H1 (cell line): ENCODE results near the gene DENND4B. TPM values are rescaled to one million over a fixed set of nuclear protein-coding genes. Genes with fewer than 3 reads are reported as not detected.

Experiments
- CTCF ChIA-PET: fragments of 300-600 bp; sonication (Branson Sonifier 250); formaldehyde crosslinking; loops from one replicate; lab custom pipeline; 2021; ENCODE audit not compliant: partially characterized antibody; lab: Charles Lee
- POLR2A ChIA-PET: fragments of 300-600 bp; sonication (Branson Sonifier 250); formaldehyde crosslinking; loops from one replicate; lab custom pipeline; 2021; ENCODE audit warnings: inconsistent platforms; ENCODE audit not compliant: partially characterized antibody; lab: Charles Lee
- DNase-seq, 2 experiments: peaks; one replicate each; pipeline versions ENCODE4 v3.0.0 to v3.0.0-alpha.2; 2010 to 2022; ENCODE audit warnings: low spot score in 2 of 2, low read depth in 1 of 2, mixed read lengths in 1 of 2
- FAIRE-seq: peaks from 2 replicates; lab custom pipeline; 2011; peaks lifted over from hg19 to GRCh38; lab: Jason Lieb, UNC
- H2AFZ ChIP-seq: 2 replicates; pipeline ENCODE4 v1.8.1; 2012; ENCODE audit warnings: low read length, inconsistent platforms
- H2AK5ac ChIP-seq: 2 replicates; pipeline ENCODE4 v1.6.1; 2013; ENCODE audit warnings: low read depth, low read length
- H2BK120ac ChIP-seq: replicated peaks from 2 replicates; pipeline ENCODE3; 2013; ENCODE audit warnings: low read depth, low read length, inconsistent platforms
- H2BK12ac ChIP-seq: 2 replicates; pipeline ENCODE4 v1.6.1; 2013; ENCODE audit warnings: low read depth, low read length
- H2BK15ac ChIP-seq: 2 replicates; pipeline ENCODE4 v1.6.1; 2013; ENCODE audit warnings: low read length
- H2BK20ac ChIP-seq: 2 replicates; pipeline ENCODE4 v1.6.1; 2013; ENCODE audit warnings: low read length
- H2BK5ac ChIP-seq: 2 replicates; pipeline ENCODE4 v1.6.1; 2013; ENCODE audit warnings: low read depth, low read length
- H3K14ac ChIP-seq: 2 replicates; pipeline ENCODE4 v1.6.1; 2013; ENCODE audit warnings: inconsistent platforms; ENCODE audit not compliant: insufficient read length
- H3K18ac ChIP-seq: 2 replicates; pipeline ENCODE4 v1.6.1; 2013; ENCODE audit warnings: low read length; ENCODE audit errors: extremely low read depth
- H3K23ac ChIP-seq: 2 replicates; pipeline ENCODE4 v1.6.1; 2013; ENCODE audit warnings: inconsistent platforms; ENCODE audit not compliant: insufficient read length
- H3K23me2 ChIP-seq: 2 replicates; pipeline ENCODE4 v1.6.1; 2013; ENCODE audit warnings: low read depth, low read length
- H3K27ac ChIP-seq: 2 replicates; pipeline ENCODE4 v1.6.1; 2011; ENCODE audit warnings: low read depth, low read length, inconsistent platforms
- H3K27me3 ChIP-seq, 4 experiments: replicated peaks in 1 of 4; 1 replicate in 1 of 4; 2 replicates in 3 of 4; pipeline versions ENCODE4 v1.6.1 to v1.8.1; 2011 to 2013; ENCODE audit warnings: low read length in 3 of 4, mild to moderate bottlenecking in 3 of 4, inconsistent platforms in 2 of 4, mixed read lengths in 2 of 4, moderate library complexity in 1 of 4; ENCODE audit not compliant: control insufficient read depth in 3 of 4, insufficient read depth in 3 of 4; ENCODE audit errors: extremely low read depth in 1 of 4
- H3K36me3 ChIP-seq, 4 experiments: 2 replicates each; pipeline versions ENCODE4 v1.6.1 to v1.8.1; 2011 to 2013; ENCODE audit warnings: mild to moderate bottlenecking in 4 of 4, low read length in 3 of 4, moderate library complexity in 2 of 4, control low read depth in 1 of 4, inconsistent platforms in 1 of 4; ENCODE audit not compliant: insufficient read depth in 4 of 4, control insufficient read depth in 2 of 4
- H3K4ac ChIP-seq: replicated peaks from 2 replicates; pipeline ENCODE3; 2013; ENCODE audit warnings: low read length, low read depth, mixed read lengths, inconsistent platforms; ENCODE audit not compliant: insufficient read length
- H3K4me1 ChIP-seq, 4 experiments: replicated peaks in 1 of 4; 1 replicate in 1 of 4; 2 replicates in 3 of 4; pipeline versions ENCODE4 v1.6.1 to v1.8.1; 2011 to 2013; ENCODE audit warnings: low read length in 3 of 4, inconsistent platforms in 2 of 4, mixed read lengths in 1 of 4; ENCODE audit not compliant: insufficient read depth in 4 of 4, control insufficient read depth in 3 of 4
- H3K4me2 ChIP-seq, 2 experiments: 2 replicates each; pipeline versions ENCODE4 v1.6.1 to v1.8.1; 2011 to 2013; ENCODE audit warnings: low read depth in 2 of 2, low read length in 2 of 2, control low read depth in 1 of 2, inconsistent platforms in 1 of 2, mild to moderate bottlenecking in 1 of 2; ENCODE audit not compliant: insufficient read depth in 1 of 2
- H3K4me3 ChIP-seq, 4 experiments: fragments of 200-600, 300-600 bp in 1 of 4; sonication (generic), shearing (Covaris generic), sonication (Bioruptor Twin) in 1 of 4; 2 replicates each; pipeline versions ENCODE4 v1.5.1 to v1.8.1; 2011 to 2016; ENCODE audit warnings: low read length in 4 of 4, low read depth in 3 of 4, control low read depth in 2 of 4, inconsistent platforms in 2 of 4, mild to moderate bottlenecking in 2 of 4, mixed read lengths in 1 of 4, moderate library complexity in 1 of 4; ENCODE audit not compliant: insufficient read depth in 2 of 4; ENCODE audit errors: extremely low read depth in 1 of 4
- H3K56ac ChIP-seq: replicated peaks from 2 replicates; pipeline ENCODE3; 2013; ENCODE audit warnings: low read depth, mild to moderate bottlenecking, mixed read lengths, low read length, inconsistent platforms; ENCODE audit not compliant: insufficient read length
- H3K79me1 ChIP-seq: 2 replicates; pipeline ENCODE4 v1.6.1; 2013; ENCODE audit warnings: low read depth, low read length, control low read depth
- H3K79me2 ChIP-seq, 2 experiments: 2 replicates each; pipeline versions ENCODE4 v1.6.1 to v1.8.1; 2012 to 2013; ENCODE audit warnings: low read length in 2 of 2, mild to moderate bottlenecking in 2 of 2, inconsistent platforms in 1 of 2; ENCODE audit not compliant: insufficient read depth in 2 of 2, control insufficient read depth in 1 of 2
- H3K9ac ChIP-seq, 4 experiments: replicated peaks in 1 of 4; 1 replicate in 1 of 4; 2 replicates in 3 of 4; pipeline versions ENCODE4 v1.6.1 to v1.8.1; 2011 to 2013; ENCODE audit warnings: low read depth in 3 of 4, low read length in 3 of 4, control low read depth in 2 of 4, mild to moderate bottlenecking in 2 of 4, moderate library complexity in 2 of 4, inconsistent platforms in 1 of 4; ENCODE audit errors: extremely low read depth in 1 of 4
- H3K9me3 ChIP-seq, 2 experiments: 2 replicates each; pipeline versions ENCODE4 v1.6.1 to v1.8.1; 2012 to 2013; ENCODE audit warnings: mild to moderate bottlenecking in 2 of 2, moderate library complexity in 2 of 2, control low read depth in 1 of 2, inconsistent platforms in 1 of 2, low read depth in 1 of 2, low read length in 1 of 2, mixed read lengths in 1 of 2; ENCODE audit not compliant: insufficient read depth in 2 of 2
- H4K20me1 ChIP-seq, 2 experiments: replicated peaks in 1 of 2; 2 replicates each; pipeline versions ENCODE3 to v1.8.1; 2011 to 2013; ENCODE audit warnings: inconsistent platforms in 2 of 2, low read length in 2 of 2, mild to moderate bottlenecking in 1 of 2; ENCODE audit not compliant: insufficient read depth in 2 of 2, control insufficient read depth in 1 of 2
- H4K5ac ChIP-seq: 2 replicates; pipeline ENCODE4 v1.6.1; 2013; ENCODE audit warnings: low read length, low read depth, mixed read lengths, inconsistent platforms; ENCODE audit not compliant: insufficient read length
- H4K8ac ChIP-seq: 2 replicates; pipeline ENCODE4 v1.8.0; 2013; ENCODE audit warnings: mild to moderate bottlenecking, moderate library complexity, low read length, inconsistent platforms; ENCODE audit not compliant: insufficient read depth; ENCODE audit errors: extremely low read depth
- H4K91ac ChIP-seq: replicated peaks from 2 replicates; pipeline ENCODE3; 2013; ENCODE audit warnings: low read length, mixed read lengths, inconsistent platforms; ENCODE audit not compliant: insufficient read length
- CREB1 ChIP-seq: IDR thresholded peaks from 2 replicates; pipeline ENCODE4 v1.6.1; 2012; ENCODE audit warnings: inconsistent platforms
- EP300 ChIP-seq, 2 experiments: IDR thresholded peaks; 1 replicate in 1 of 2; 2 replicates in 1 of 2; pipeline ENCODE4 v1.6.1; 2011 to 2012; ENCODE audit warnings: low read depth in 2 of 2, low read length in 2 of 2, mild to moderate bottlenecking in 2 of 2, borderline replicate concordance in 1 of 2, inconsistent platforms in 1 of 2, moderate library complexity in 1 of 2
- FOSL1 ChIP-seq: IDR thresholded peaks from 2 replicates; pipeline ENCODE4 v1.6.1; 2011; ENCODE audit warnings: mild to moderate bottlenecking, low read depth, low read length, moderate library complexity; ENCODE audit not compliant: insufficient read depth
- NRF1 ChIP-seq: IDR thresholded peaks from 2 replicates; pipeline ENCODE4 v1.6.1; 2011; ENCODE audit warnings: mild to moderate bottlenecking, low read depth, low read length, improper control_type of control experiment
- RAD21 ChIP-seq, 2 experiments: IDR thresholded peaks in 1 of 2; conservative IDR thresholded peaks in 1 of 2; 2 replicates each; pipeline ENCODE4 v1.6.1; 2011; ENCODE audit warnings: low read depth in 2 of 2, low read length in 2 of 2, improper control_type of control experiment in 1 of 2, inconsistent platforms in 1 of 2, mild to moderate bottlenecking in 1 of 2, moderate library complexity in 1 of 2
- RFX5 ChIP-seq: IDR thresholded peaks from 2 replicates; pipeline ENCODE4 v1.6.1; 2011; ENCODE audit warnings: low read depth, low read length, improper control_type of control experiment, borderline replicate concordance
- RXRA ChIP-seq: IDR thresholded peaks from 2 replicates; pipeline ENCODE4 v1.6.1; 2011; ENCODE audit warnings: low read depth, mild to moderate bottlenecking, low read length, moderate library complexity; ENCODE audit not compliant: insufficient read depth
- SIN3A ChIP-seq, 2 experiments: IDR thresholded peaks in 1 of 2; conservative IDR thresholded peaks in 1 of 2; 2 replicates each; pipeline ENCODE4 v1.6.1; 2011 to 2012; ENCODE audit warnings: low read length in 2 of 2, improper control_type of control experiment in 1 of 2, low read depth in 1 of 2, mild to moderate bottlenecking in 1 of 2
- SP1 ChIP-seq: IDR thresholded peaks from 2 replicates; pipeline ENCODE4 v1.6.1; 2011; ENCODE audit warnings: low read depth, low read length
- TAF7 ChIP-seq: optimal IDR thresholded peaks from 2 replicates; pipeline ENCODE3; 2011; ENCODE audit warnings: low read depth, mild to moderate bottlenecking, inconsistent platforms, low read length, moderate library complexity, borderline replicate concordance
- WGBS, 2 experiments: shearing (Covaris generic) in 1 of 2; methylation state at CpG; one replicate each; pipeline versions ENCODE4 v1.1.6 to v1.1.7; 2013 to 2015; ENCODE audit warnings: low lambda C conversion rate in 2 of 2, mixed read lengths in 2 of 2, inconsistent platforms in 1 of 2, low coverage in 1 of 2, missing lambda C conversion rate in 1 of 2; ENCODE audit not compliant: insufficient replicate concordance in 2 of 2, insufficient coverage in 1 of 2, insufficient read length in 1 of 2; ENCODE audit errors: extremely low coverage in 1 of 2, missing lambda C conversion rate in 1 of 2; 5-methylcytosine and 5-hydroxymethylcytosine counted together
- polyA plus RNA-seq, 7 experiments: library from polyadenylated mRNA; depleted of rRNA in 3 of 7; stranded (reverse) in 5 of 7; unstranded in 2 of 7; fragments of >200 nt in 5 of 7; fragments of 200-250 nt in 2 of 7; gene quantifications; 1 replicate in 5 of 7; 2 replicates in 1 of 7; 4 replicates in 1 of 7; pipeline versions ENCODE4 v1.2.1 to v1.2.3, GENCODE V29; 2011 to 2013; ENCODE audit warnings: missing spikeins in 2 of 7, mixed read lengths in 2 of 7
- total RNA-seq: library from RNA; stranded (reverse); fragmentation: NEBNext Ultra II Directional; extraction: Animal tissue kit (Norgen Biotek cat#: 25700); gene quantifications from 2 replicates; pipeline ENCODE4 v1.2.1, GENCODE V29; 2021
- TF ChIP-seq, protein P1 (sequence below): IDR thresholded peaks from 2 replicates; pipeline ENCODE4 v1.6.1; 2011; ENCODE audit warnings: low read length, improper control_type of control experiment
- TF ChIP-seq, protein P2 (sequence below): IDR thresholded peaks from 2 replicates; pipeline ENCODE4 v1.6.1; 2011; ENCODE audit warnings: low read depth, mild to moderate bottlenecking, low read length; ENCODE audit not compliant: insufficient read depth

Gene DENND4B
- total and polyA plus RNA-seq, 2 of the 8 experiments (the other 6 are each of a cell fraction or from before 2014, with no cell fraction given), result 45.6 to 61.1 TPM

DNA sequence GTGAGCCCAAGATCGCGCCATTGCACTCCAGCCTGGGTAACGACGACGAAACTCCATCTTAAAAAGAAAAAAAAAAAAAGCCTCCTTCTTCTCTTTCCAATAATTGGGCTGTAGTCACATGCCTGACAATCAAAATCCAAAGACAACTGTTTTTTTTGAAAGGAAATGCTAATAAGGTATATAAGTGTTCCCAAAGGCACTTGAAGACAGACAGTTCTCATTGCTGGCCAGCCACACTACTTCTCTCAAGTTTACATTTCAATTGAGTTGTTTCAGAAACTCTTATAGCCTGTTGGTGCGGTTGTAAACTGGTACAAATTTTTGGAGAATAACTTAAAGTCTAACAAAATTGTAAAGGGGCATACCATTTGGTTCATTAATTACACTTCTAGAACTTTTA lies 47.0 kb downstream of the DENND4B start:
- no peak overlapping the region for H4K8ac ChIP-seq
- H2BK20ac ChIP-seq, result no peak overlapping the region
- H3K14ac ChIP-seq, result no peak overlapping the region
- CTCF ChIA-PET, result no interaction called here
- H3K27ac ChIP-seq, result no peak overlapping the region
- no peaks in the 10 kb centered on the region for H3K23me2 ChIP-seq
- H2AK5ac ChIP-seq, result no peak overlapping the region
- no peak overlapping the region for H3K4me3 ChIP-seq
- H2BK5ac ChIP-seq, result no peak overlapping the region
- no peak overlapping the region for H2AFZ ChIP-seq
- no peak overlapping the region for H3K4ac ChIP-seq
- no peaks in the 10 kb centered on the region for H3K27me3 ChIP-seq
- H3K9ac ChIP-seq, result no peak overlapping the region
- no peaks in the 10 kb centered on the region for H3K4me1 ChIP-seq
- no peak for DNase-seq
- H3K23ac ChIP-seq, result no peak overlapping the region
- H3K4me2 ChIP-seq, result no peak overlapping the region
- no peaks in the 10 kb centered on the region for H3K9me3 ChIP-seq
- H2BK15ac ChIP-seq, result no peak overlapping the region
- no peak overlapping the region for H4K5ac ChIP-seq
- H3K79me2 ChIP-seq, result peaks cover 0 to 86% of the 10 kb centered on the region in 2 experiments; a peak in 3 of 4 replicates
- no peak for FAIRE-seq
- H4K20me1 ChIP-seq, result peaks cover 3 to 8% of the 10 kb centered on the region in 2 experiments
- no peak overlapping the region for H3K18ac ChIP-seq
- 91% methylated on average over 6 of the region's 6 CpGs; no CpG with 5 or more reads in 1 of the 2 experiments for WGBS, 2 experiments
- no peak overlapping the region for H2BK12ac ChIP-seq
- H3K36me3 ChIP-seq, result peaks cover 0 to 11% (median 0%) of the 10 kb centered on the region in 4 experiments; a peak in 2 of 8 replicates
- H4K91ac ChIP-seq, result no peak overlapping the region
- no peak overlapping the region for H3K56ac ChIP-seq
- H3K79me1 ChIP-seq, result peaks cover 2% of the 10 kb centered on the region; the same call in 1 of the 2 replicates
- no peak overlapping the region for H2BK120ac ChIP-seq
- POLR2A ChIA-PET, result no interaction called here
- TF ChIP-seq SIN3A (conservative IDR thresholded peaks at IDR 0.05 in 1 of 2, IDR thresholded peaks at IDR 0.05 in 1 of 2; ENCODE audit: low read depth in 1 of 2, low read length in 2 of 2), result no peak
- TF ChIP-seq RFX5, result no peak
- TF ChIP-seq SP1, result no peak
- no peak for TF ChIP-seq TAF7
- TF ChIP-seq RXRA, result no peak
- TF ChIP-seq EP300 (IDR thresholded peaks at IDR 0.05; ENCODE audit: borderline replicate concordance in 1 of 2, low read depth in 2 of 2, low read length in 2 of 2), result no peak
- TF ChIP-seq, protein P1, sequence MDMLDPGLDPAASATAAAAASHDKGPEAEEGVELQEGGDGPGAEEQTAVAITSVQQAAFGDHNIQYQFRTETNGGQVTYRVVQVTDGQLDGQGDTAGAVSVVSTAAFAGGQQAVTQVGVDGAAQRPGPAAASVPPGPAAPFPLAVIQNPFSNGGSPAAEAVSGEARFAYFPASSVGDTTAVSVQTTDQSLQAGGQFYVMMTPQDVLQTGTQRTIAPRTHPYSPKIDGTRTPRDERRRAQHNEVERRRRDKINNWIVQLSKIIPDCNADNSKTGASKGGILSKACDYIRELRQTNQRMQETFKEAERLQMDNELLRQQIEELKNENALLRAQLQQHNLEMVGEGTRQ, result no peak
- no peak for TF ChIP-seq CREB1
- TF ChIP-seq, protein P2, sequence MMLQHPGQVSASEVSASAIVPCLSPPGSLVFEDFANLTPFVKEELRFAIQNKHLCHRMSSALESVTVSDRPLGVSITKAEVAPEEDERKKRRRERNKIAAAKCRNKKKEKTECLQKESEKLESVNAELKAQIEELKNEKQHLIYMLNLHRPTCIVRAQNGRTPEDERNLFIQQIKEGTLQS, result no peak
- TF ChIP-seq FOSL1, result no peak
- TF ChIP-seq NRF1, result no peak
- TF ChIP-seq RAD21 (IDR thresholded peaks at IDR 0.05 in 1 of 2, conservative IDR thresholded peaks at IDR 0.05 in 1 of 2; ENCODE audit: low read depth in 2 of 2, low read length in 2 of 2), result no peak
